Aorta (tissue), 5 donors: ENCODE measurements around the gene ZIC1. TPM values are rescaled to one million over a fixed set of nuclear protein-coding genes. Genes with fewer than 3 reads are reported as not detected.

ENCODE experiments used
- ATAC-seq: fragments of 200-7000 bp; cut with Tn5 transposase; one replicate; pipeline ENCODE4 v1.9.1; 2022; ENCODE audit warnings: moderate library complexity; ENCODE audit not compliant: low FRiP score
- DNase-seq, 2 donors: peaks; one replicate each; pipeline ENCODE4 v3.0.0-alpha.2; 2020
- H3K27ac ChIP-seq, 2 donors: one replicate each; pipeline ENCODE4 v1.5.1; 2013; ENCODE audit warnings: low read length in 2 of 2, mild to moderate bottlenecking in 2 of 2, moderate library complexity in 2 of 2, control low read depth in 1 of 2, inconsistent platforms in 1 of 2, low read depth in 1 of 2
- H3K27me3 ChIP-seq, 2 donors: one replicate each; pipeline ENCODE4 v1.6.1; 2013; ENCODE audit warnings: control low read depth in 1 of 2, low read length in 1 of 2, mild to moderate bottlenecking in 1 of 2, moderate library complexity in 1 of 2; ENCODE audit not compliant: insufficient read depth in 2 of 2, control insufficient read depth in 1 of 2
- H3K36me3 ChIP-seq, 2 donors: one replicate each; pipeline ENCODE4 v1.6.1; 2013; ENCODE audit warnings: control low read depth in 1 of 2, low read length in 1 of 2, mild to moderate bottlenecking in 1 of 2; ENCODE audit not compliant: insufficient read depth in 2 of 2, control insufficient read depth in 1 of 2
- H3K4me1 ChIP-seq, 2 donors: one replicate each; pipeline ENCODE4 v1.6.1; 2013; ENCODE audit warnings: low read length in 2 of 2, control low read depth in 1 of 2, mild to moderate bottlenecking in 1 of 2, moderate library complexity in 1 of 2; ENCODE audit not compliant: insufficient read depth in 2 of 2, control insufficient read depth in 1 of 2
- H3K4me3 ChIP-seq, 2 donors: one replicate each; pipeline ENCODE4 v1.5.1; 2013; ENCODE audit warnings: low read length in 2 of 2, control low read depth in 1 of 2, mild to moderate bottlenecking in 1 of 2
- H3K9me3 ChIP-seq: one replicate; pipeline ENCODE4 v1.6.1; 2013; ENCODE audit warnings: mild to moderate bottlenecking, low read length; ENCODE audit not compliant: control insufficient read depth
- WGBS, 2 donors: extraction: QIAGEN DNeasy Blood & Tissue Kit; methylation state at CpG; one replicate each; pipeline ENCODE4 v1.1.7; 2013; 5-methylcytosine and 5-hydroxymethylcytosine counted together
- intact Hi-C, 2 donors: fragments of 100-400 bp; cut with DNase I; formaldehyde crosslinking; loops; one replicate each; pipeline versions ENCODE4 v1.14.2 to v1.15.0; 2022
- polyA plus RNA-seq, 2 donors: library from polyadenylated mRNA; stranded (reverse); fragments of 200-250 nt; gene quantifications; one replicate each; pipeline ENCODE4 v1.2.3, GENCODE V29; 2013
- total RNA-seq, 2 donors: library from RNA; stranded (reverse); fragmentation: NEBNext Ultra II Directional; extraction: Animal tissue kit (Norgen Biotek cat#: 25700); gene quantifications; one replicate each; pipeline ENCODE4 v1.2.1, GENCODE V29; 2021
- donor health status: healthy with polysubstance abuse.
- donor health status: Bipolar disorder and iron deficiency.
- donor health status: DM: no; HTN: no; CAD: no.
- donor health status: DM: no; HTN: no; CAD: no.
- donor health status: DM: yes; HTN: yes; CAD: no.

The ZIC1 gene
- total and polyA plus RNA-seq, 4 donors = 0.99 to 2.7 (median 2.0) TPM

GRCh38 chr3:147393261-147393942, 15.8 kb upstream of the ZIC1 start:
- no peaks in the 10 kb centered on the region for H3K36me3 ChIP-seq
- intact Hi-C loops = no loop called here
- DNase-seq (peak in 1 of 2 donors; percentile 74), ATAC-seq (no peak)
- 4 to 6% methylated on average over 52 to 54 of the region's 54 CpGs for WGBS, 2 donors
- H3K27ac ChIP-seq = no peak overlapping the region
- peaks cover 2% of the 10 kb centered on the region for H3K9me3 ChIP-seq
- peaks cover 0 to 4% of the 10 kb centered on the region in 2 donors for H3K27me3 ChIP-seq
- H3K4me3 ChIP-seq = peak overlapping the region; percentile 9 to 13
- H3K4me1 ChIP-seq = no peaks in the 10 kb centered on the region

DNA sequence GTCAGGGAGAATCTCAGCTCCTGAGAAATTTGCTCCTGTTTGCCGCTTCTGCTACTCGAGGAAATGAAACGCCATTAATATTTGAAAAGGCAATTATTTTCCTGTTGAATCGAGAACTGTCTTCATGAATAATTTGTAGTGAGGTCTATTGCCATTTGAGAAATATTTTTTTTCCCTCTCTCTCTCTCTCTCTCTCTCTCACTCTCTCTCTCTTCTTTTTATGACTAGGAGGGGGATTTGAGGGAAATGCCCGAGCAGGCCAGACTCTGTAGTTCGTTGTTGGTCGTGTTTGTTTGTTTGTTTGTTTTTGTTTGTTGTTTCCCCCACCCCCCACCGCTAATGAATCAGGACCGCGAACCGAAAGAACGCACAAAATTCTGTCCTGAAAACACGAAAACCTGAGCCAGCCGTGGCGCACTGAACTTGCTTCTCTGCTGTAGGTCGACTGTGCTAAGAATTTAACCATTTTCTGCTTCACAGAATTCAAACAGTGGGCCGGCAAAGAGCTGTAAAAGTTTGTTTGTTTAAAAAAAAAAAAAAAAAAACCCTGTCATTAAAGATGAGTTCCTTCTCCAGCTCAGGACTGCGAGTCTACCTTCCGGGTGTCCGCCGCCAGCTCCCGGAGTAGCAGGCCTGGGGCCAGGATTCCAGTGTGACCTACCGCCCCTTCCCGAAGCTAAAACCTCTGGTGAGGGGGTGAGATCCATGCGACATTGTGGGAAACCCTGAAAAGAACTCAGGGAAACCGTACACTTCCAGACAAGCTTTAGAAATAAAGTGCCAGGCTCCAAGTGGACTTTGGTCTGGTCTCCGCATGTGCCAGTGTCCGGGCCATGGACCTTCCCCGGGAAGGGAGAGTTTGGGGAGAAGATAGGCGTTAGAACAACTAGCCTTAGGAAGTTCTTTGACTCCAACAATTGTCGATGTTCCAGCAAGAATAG, 15.0 kb upstream of the ZIC1 start:
- H3K27ac ChIP-seq = no peak overlapping the region
- no peak overlapping the region for H3K4me3 ChIP-seq
- DNase-seq (no peak), ATAC-seq (no peak)
- H3K36me3 ChIP-seq = no peaks in the 10 kb centered on the region
- intact Hi-C loops = no loop called here
- H3K27me3 ChIP-seq = peaks cover 0 to 4% of the 10 kb centered on the region in 2 donors
- peaks cover 2% of the 10 kb centered on the region for H3K9me3 ChIP-seq
- WGBS, 2 donors = 19 to 25% methylated on average over 31 of the region's 31 CpGs
- no peaks in the 10 kb centered on the region for H3K4me1 ChIP-seq

DNA sequence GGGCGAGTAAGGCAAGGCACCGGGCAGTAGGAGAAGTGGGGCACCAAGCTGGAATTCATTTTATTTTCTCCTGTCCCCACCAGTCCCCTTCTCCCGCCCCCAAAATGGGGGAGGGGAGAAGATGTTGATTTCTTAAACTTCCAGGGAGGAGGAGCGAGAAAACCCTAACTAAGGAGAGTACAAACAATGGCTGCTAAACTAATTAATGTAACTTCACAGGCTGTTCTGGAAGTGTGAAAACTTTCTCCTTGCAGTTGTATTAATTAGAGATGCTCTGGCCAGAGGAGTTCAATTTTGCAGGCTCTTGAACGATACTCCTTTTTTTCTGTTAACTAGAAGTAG, 14.3 kb upstream of the ZIC1 start:
- Histone ChIP-seq H3K36me3 (no peaks in the 10 kb centered on the region), H3K4me3 (no peak overlapping the region), H3K27me3 (peaks cover 0 to 4% of the 10 kb centered on the region in 2 donors), H3K4me1 (no peaks in the 10 kb centered on the region), H3K27ac (no peak overlapping the region), H3K9me3 (peaks cover 2% of the 10 kb centered on the region)
- 33 to 39% methylated on average over 5 of the region's 5 CpGs for WGBS, 2 donors
- ATAC-seq (no peak), DNase-seq (no peak)
- intact Hi-C loops = no loop called here

GRCh38 chr3:147395899-147396711, 13.1 kb upstream of the ZIC1 start:
- Histone ChIP-seq H3K27ac (no peak overlapping the region), H3K4me1 (no peaks in the 10 kb centered on the region), H3K4me3 (no peak overlapping the region), H3K27me3 (peaks cover 0 to 4% of the 10 kb centered on the region in 2 donors), H3K9me3 (no peaks in the 10 kb centered on the region), H3K36me3 (no peaks in the 10 kb centered on the region)
- ATAC-seq = no peak
- 7 to 8% methylated on average over 62 to 65 of the region's 65 CpGs for WGBS, 2 donors
- DNase-seq = no peak
- intact Hi-C loops = no loop called here

DNA sequence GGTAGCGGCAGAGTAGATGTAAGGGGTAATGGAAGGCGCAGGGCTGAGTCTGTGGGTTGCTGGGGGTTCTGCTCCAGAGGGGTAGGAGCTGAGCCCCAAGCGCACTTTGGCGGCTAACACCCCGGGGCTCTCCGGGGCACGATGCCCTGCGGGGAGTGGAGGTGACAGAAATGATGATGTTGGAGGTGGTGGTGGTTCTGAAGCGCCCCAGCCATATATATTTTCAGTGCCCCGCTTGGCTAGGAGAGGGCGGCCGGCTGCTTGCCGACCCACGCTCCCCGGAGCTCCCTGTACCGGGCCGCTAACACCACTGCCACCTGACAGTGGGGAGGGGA, 12.5 kb upstream of the ZIC1 start:
- ATAC-seq (no peak), DNase-seq (no peak)
- H3K36me3 ChIP-seq = no peaks in the 10 kb centered on the region
- peaks cover 0 to 4% of the 10 kb centered on the region in 2 donors for H3K27me3 ChIP-seq
- H3K27ac ChIP-seq = no peak overlapping the region
- no peaks in the 10 kb centered on the region for H3K4me1 ChIP-seq
- H3K9me3 ChIP-seq = no peaks in the 10 kb centered on the region
- intact Hi-C loops = no loop called here
- H3K4me3 ChIP-seq = no peak overlapping the region
- 9 to 10% methylated on average over 17 of the region's 17 CpGs for WGBS, 2 donors

GRCh38 chr3:147397155-147397874, 11.8 kb upstream of the ZIC1 start:
- Histone ChIP-seq H3K4me3 (no peak overlapping the region), H3K36me3 (no peaks in the 10 kb centered on the region), H3K9me3 (no peaks in the 10 kb centered on the region), H3K27me3 (peaks cover 0 to 4% of the 10 kb centered on the region in 2 donors), H3K27ac (no peak overlapping the region), H3K4me1 (no peaks in the 10 kb centered on the region)
- intact Hi-C loops = no loop called here
- DNase-seq = no peak
- no peak for ATAC-seq
- WGBS, 2 donors = 7 to 8% methylated on average over 34 of the region's 34 CpGs

DNA sequence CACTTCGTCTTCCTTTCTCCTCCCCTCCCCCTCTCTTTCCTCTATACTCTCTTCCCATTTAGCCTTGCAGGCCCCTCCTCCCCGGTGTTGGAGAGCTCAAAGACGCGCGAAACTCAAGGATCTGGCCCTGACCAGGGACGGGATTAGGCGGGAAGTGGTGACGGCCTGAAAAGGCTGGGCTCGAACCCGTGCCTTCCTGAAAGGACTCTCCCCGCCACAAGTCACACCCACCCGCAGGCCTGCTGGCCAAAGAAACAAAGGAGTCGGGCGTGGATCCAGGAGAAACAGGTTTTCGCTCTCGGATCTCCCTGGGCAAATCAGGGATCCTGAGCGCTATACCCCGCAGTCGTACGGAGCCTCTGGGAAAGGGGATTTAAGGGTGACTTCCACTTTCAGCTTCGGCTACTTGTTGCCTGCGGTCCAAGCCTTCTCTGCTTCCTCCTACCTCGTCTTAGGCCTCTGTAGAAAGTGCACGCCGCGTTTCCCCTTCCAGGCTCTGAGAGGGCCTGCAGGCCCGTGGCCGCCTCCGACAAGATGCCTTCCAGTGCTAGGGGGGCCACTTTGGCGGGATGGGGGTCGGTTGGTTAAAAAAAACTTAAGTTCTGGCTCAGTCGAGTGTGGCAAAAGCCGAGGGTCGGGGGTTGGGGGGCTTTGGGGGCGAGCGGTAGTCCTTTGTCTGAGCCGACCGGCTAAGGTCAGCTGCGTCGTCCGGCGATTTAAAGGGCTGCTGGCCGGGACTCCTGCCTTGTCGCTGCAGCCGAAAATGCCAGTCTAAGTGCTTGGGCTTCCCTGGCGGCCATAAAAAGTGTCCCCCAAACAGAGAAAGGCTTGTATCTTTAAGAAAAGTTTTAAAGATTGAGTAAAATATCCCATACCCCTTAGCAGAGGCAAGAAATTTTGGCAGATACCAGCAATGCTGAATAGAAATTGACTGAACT, 11.0 kb upstream of the ZIC1 start:
- ATAC-seq (no peak), DNase-seq (no peak)
- Histone ChIP-seq H3K36me3 (no peaks in the 10 kb centered on the region), H3K4me1 (no peaks in the 10 kb centered on the region), H3K27ac (no peak overlapping the region), H3K4me3 (no peak overlapping the region), H3K27me3 (peaks cover 0 to 4% of the 10 kb centered on the region in 2 donors), H3K9me3 (no peaks in the 10 kb centered on the region)
- 24 to 32% methylated on average over 46 of the region's 46 CpGs for WGBS, 2 donors
- intact Hi-C loops = no loop called here
